Measurements from ENCODE around the gene ANKRD10. TPM values are rescaled to one million over a fixed set of nuclear protein-coding genes. Genes with fewer than 3 reads are reported as not detected.
"Not testable (repeated sequence)": the region's sequence is repeated elsewhere in the genome, so short reads cannot be mapped to it uniquely, and the experiment has no call there.

Gene ANKRD10
- total RNA-seq, 1 donor from 2014 or later, result 47.0 TPM

GRCh38 chr13:110867380-110867779, 47.5 kb downstream of the ANKRD10 start:
- no peak for DNase-seq (ENCODE audit: low read depth in 2 of 2)

- no peak for DNase-seq (ENCODE audit: low read depth in 2 of 2)
Observed at GRCh38 chr13:110866491-110867170, 48.2 kb downstream of the ANKRD10 start.

- DNase-seq (ENCODE audit: low read depth in 2 of 2), result no peak
Observed at GRCh38 chr13:110863685-110864084, 51.2 kb downstream of the ANKRD10 start.

GRCh38 chr13:110860983-110861382, 53.9 kb downstream of the ANKRD10 start:
- no peak for DNase-seq (ENCODE audit: low read depth in 2 of 2)

- DNase-seq (ENCODE audit: low read depth in 2 of 2), result no peak
Observed at GRCh38 chr13:110856942-110857835, 57.7 kb downstream of the ANKRD10 start.

GRCh38 chr13:110855363-110855762, 59.5 kb downstream of the ANKRD10 start:
- DNase-seq (ENCODE audit: low read depth in 2 of 2), result no peak

- no peak for DNase-seq (ENCODE audit: low read depth in 2 of 2)
Observed at GRCh38 chr13:110854866-110855265, 60.0 kb downstream of the ANKRD10 start.

- DNase-seq (ENCODE audit: low read depth in 2 of 2), result no peak
Observed at GRCh38 chr13:110853235-110853721, 61.6 kb downstream of the ANKRD10 start.

- DNase-seq (ENCODE audit: low read depth in 2 of 2), result no peak
Observed at GRCh38 chr13:110850840-110851239, 64.0 kb downstream of the ANKRD10 start.

GRCh38 chr13:110850006-110850405, 64.9 kb downstream of the ANKRD10 start:
- DNase-seq (ENCODE audit: low read depth in 2 of 2), result no peak

- no peak for DNase-seq (ENCODE audit: low read depth in 2 of 2)
Observed at GRCh38 chr13:110845520-110845919, 69.3 kb downstream of the ANKRD10 start.

GRCh38 chr13:110841846-110842245, 73.0 kb downstream of the ANKRD10 start:
- no peak for DNase-seq (ENCODE audit: low read depth in 2 of 2)

- DNase-seq (ENCODE audit: low read depth in 2 of 2), result no peak
Observed at GRCh38 chr13:110841406-110841805, 73.5 kb downstream of the ANKRD10 start.

- DNase-seq (ENCODE audit: low read depth in 2 of 2), result no peak
Observed at GRCh38 chr13:110838867-110839538, 75.9 kb downstream of the ANKRD10 start.

GRCh38 chr13:110838116-110838515, 76.8 kb downstream of the ANKRD10 start:
- no peak for DNase-seq (ENCODE audit: low read depth in 2 of 2)

- DNase-seq (ENCODE audit: low read depth in 2 of 2), result not testable (repeated sequence)
Observed at GRCh38 chr13:110837397-110838061, 77.3 kb downstream of the ANKRD10 start.

GRCh38 chr13:110836605-110836903, 78.3 kb downstream of the ANKRD10 start:
- no peak for DNase-seq (ENCODE audit: low read depth in 2 of 2)

- DNase-seq (ENCODE audit: low read depth in 2 of 2), result no peak
Observed at GRCh38 chr13:110835721-110836604, 78.9 kb downstream of the ANKRD10 start.

- no peak for DNase-seq (ENCODE audit: low read depth in 2 of 2)
Observed at GRCh38 chr13:110834572-110834971, 80.3 kb downstream of the ANKRD10 start.

GRCh38 chr13:110832531-110832930, 82.3 kb downstream of the ANKRD10 start:
- no peak for DNase-seq (ENCODE audit: low read depth in 2 of 2)

GRCh38 chr13:110832205-110832479, 82.7 kb downstream of the ANKRD10 start:
- no peak for DNase-seq (ENCODE audit: low read depth in 2 of 2)
